HG03196 (cell line): ENCODE data around the gene MREG.
A peak's percentile ranks its signal among the peaks of the same experiment; 100 is the strongest.

ENCODE experiments used
- ATAC-seq: cut with Tn5 transposase; IDR thresholded peaks from one replicate; pipeline ENCODE4 v1.9.1; 2021; ENCODE audit not compliant: unreplicated experiment

Gene MREG

DNA sequence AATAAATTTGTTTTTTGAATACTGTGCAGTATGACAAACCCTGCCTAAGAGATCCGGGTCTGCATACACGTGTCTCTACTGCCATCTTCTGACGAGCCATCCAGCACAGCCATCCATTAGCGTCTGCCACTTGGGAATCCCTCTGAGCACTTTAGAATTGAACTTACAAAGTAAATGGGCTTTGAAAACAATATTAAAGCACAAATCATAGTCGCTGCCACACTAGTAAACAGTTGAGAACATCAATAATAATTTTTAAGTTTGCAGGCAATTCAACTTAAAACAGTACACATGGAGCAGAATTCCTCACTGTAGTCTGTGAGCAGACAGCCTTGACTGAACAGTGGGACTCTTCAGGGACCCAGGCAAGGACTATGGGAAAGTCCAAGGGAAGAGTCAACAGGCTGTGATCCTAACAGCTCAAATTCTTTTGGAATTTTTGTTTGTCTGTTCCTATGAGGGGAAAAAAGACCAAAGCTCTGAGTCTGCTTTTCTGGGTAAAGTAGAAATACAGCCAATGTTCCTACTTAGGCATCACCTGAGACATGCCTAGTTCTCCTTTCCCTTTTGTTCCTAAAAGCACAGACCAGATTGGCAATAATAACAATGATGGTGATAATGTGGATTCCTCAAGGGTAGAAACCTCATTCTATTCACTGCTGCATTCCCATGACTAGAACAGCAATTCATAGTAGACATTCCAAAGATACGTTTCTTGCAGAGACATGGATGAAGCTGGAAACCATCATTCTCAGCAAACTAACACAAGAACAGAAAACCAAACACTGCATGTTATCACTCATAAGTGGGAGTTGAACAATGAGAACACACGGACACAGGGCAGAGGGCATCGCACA, 92.9 kb downstream of the MREG start:
- ATAC-seq = peak; percentile 68

DNA sequence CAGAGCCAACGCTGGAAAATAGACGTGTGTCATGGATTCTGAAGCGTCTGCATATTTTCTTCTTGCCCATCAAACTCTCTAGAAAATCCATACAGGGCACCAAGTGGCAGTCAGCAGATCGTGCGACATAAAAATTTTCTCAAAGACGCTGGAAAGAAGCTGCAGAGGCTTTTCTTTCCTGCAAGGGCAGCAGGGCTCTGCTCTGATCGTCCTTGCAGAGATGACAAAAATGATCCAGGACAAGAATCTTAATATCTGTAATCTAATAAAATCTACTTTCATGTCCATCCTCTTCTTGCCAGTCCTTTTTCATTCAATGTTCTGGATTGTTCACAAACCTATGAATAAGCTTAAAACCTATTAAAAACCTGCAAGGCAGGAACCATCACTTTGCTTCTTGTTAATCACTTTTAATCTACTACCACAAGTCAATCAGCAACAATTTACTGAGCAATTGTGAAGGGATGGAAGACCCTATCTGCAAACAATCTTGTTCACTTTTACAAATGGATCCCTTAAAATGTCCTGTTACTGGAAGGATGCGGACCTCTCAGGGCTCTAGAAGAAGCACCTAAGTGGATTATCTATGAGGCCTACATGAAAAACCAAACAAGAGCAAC, 93.6 kb downstream of the MREG start:
- ATAC-seq = no peak

GRCh38 chr2:215918901-215919599, 94.3 kb downstream of the MREG start:
- ATAC-seq = no peak

GRCh38 chr2:215917953-215918620, 95.3 kb downstream of the MREG start:
- ATAC-seq = peak; percentile 81

DNA sequence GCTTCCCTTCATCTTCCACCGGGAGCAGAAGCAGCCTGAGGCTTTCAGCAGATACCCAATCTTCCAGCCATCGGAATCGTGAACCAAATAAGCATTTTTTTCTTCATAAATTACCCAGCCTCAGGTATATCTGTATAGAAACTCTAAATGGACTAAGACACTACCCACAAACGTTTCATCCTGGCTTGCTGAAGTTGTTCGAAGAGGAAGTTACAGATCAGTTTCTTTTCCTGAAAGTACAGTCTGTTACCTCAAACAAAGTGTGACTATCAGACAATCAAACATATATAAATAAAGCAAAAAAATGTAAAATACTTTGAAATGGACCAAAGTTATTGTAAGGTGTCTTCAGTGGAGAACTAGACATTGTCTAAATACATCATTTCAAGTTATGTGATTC, 97.9 kb downstream of the MREG start:
- no peak for ATAC-seq

DNA sequence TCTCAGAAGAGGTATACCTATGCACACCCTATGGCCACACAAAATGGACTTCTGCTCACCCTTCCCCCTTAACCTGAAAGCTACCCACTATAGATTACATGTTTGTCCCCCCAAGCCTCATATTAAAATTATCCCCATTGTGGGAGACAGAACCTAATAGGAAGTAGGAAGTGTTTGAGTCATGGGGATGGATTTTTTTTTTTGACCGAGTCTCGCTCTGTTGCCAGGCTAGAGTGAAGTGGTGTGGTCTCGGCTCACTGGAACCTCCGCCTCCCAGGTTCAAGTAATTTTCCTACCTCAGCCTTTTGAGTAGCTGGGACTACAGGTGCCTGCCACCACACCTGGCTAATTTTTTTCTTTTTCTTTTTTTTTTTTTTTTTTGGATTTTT, 98.6 kb downstream of the MREG start:
- ATAC-seq = no peak

DNA sequence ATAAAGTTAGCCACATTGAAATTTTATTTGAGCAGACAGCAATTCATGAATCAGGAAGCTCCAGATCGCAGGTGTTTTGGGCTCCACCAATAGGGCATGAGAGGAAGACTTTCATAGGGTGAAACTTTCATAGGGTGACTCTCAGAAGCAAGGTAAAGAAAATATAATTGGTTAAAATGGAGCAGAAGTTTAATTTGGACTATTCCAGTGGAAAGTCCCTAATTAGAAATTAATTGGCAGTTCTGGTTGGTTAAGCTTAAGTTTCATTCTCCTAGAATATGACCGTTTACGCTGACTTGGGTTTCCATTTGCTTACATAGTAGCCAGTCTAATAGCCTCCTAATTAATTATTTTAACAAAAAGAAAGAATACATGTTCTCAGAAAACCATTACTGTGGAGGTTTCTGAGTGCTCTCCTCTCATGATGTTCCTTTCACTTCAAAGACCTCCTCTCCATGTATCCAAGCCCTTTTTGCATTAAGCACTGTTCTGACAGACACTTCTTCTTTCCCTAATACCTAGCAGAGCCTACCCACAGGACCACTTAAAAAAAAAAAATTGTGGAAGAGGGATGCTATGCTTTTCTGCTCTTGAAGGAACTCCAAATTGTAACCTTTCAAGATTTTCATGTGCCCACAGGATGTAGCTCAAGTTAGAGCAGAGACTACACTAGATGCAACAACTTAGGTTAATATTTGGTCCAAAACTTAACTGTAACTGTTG, 99.1 kb downstream of the MREG start:
- no peak for ATAC-seq

- ATAC-seq = no peak
Observed at GRCh38 chr2:215912299-215912842, 101.0 kb downstream of the MREG start.

- no peak for ATAC-seq
Observed at GRCh38 chr2:215911301-215912085, 101.9 kb downstream of the MREG start.

DNA sequence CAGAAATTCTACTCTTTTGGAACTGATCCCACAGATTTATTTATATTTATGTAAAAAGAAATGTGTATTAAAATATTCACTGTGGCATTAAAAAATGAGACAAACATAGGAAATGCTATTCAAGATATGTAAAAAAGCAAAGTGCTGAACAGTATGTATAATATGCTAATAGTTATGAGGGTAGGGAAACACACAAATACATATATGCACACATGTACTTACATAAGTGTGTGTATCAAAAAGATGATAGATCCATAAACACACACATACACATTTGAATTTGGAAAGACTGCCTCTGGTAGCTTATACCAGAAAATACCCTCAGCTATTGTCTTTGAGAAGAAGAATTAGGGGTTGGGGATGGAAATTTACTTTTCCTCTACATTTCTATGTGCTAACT, 103.2 kb downstream of the MREG start:
- no peak for ATAC-seq

DNA sequence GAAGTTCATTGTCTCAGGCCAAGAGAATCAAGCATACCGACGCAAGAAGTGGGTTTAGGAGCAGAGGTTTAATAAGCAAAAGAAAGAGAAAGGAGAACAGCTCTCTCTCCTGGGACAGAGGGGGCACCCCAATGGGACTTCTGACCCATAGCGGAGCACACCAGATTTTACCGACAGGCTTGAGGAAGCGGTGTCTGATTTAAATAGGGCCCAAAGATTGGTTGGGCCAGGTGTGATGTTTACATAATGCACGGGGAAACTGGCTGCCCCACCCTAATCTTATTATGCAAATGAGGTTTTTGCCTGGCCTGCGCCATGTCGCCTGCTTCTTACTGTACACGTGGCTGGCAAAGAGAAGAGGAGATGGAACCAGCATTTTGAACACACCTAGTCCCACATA, 106.2 kb downstream of the MREG start:
- ATAC-seq = no peak

GRCh38 chr2:215906458-215906857, 106.9 kb downstream of the MREG start:
- ATAC-seq = no peak

GRCh38 chr2:215905691-215906090, 107.7 kb downstream of the MREG start:
- ATAC-seq = no peak

GRCh38 chr2:215904101-215904500, 109.2 kb downstream of the MREG start:
- no peak for ATAC-seq

GRCh38 chr2:215903203-215903602, 110.1 kb downstream of the MREG start:
- no peak for ATAC-seq

DNA sequence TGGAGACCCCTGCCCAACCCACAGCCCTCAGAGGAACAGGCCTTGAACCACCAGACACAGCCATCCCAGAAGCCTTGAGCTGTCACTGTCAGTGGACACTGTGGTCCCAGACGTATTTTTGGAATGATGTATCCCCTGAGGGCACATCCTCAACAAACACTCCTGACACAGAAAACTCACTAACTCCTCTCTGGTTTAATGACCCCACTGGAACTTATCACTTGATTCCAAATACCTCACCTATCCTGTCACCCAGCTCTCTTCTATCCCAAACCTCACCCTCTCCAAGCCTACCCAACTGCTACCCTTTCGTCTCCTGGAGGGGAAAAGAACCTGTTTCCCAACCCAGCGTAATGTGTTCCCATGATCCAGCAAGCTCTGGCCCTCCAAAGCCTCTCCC, 111.6 kb downstream of the MREG start:
- no peak for ATAC-seq

DNA sequence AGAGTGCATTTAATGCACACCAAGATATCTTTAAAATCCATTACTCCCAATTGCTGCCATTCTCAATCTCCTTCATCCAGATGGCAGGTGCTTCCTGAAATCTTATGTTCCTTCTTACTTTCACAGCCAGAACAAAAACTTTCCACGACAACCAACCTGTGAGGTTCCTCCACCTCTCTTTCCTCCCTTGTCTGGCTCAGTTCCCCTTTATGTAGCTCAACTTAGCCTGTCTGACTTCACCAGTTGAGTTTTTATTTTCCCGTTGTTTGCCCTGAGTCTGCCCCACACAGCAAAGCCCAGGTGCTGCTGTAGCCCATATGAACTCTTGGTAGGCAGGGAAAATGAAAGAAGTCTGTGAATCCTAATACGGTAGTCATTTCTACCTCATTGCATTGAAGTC, 112.5 kb downstream of the MREG start:
- no peak for ATAC-seq

DNA sequence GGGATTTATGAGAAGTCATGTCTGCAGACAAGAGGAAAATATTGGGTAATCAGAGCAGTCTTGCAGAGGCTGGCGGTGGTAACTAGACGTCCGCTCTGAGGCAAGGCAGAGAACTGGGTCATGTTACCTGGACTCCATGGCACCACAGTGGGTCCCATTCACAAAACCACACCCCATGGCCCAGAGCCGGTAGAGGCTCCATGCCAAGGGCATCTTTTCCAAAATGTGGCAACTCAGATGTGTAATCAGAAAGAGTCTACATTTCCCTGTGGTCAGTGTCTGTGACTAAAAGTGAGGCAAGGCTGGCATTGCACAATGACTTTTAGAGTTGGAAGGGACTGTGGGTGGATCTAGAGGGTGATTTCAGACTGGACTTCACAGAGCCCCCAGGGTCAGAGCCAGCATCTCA, 113.1 kb downstream of the MREG start:
- no peak for ATAC-seq

DNA sequence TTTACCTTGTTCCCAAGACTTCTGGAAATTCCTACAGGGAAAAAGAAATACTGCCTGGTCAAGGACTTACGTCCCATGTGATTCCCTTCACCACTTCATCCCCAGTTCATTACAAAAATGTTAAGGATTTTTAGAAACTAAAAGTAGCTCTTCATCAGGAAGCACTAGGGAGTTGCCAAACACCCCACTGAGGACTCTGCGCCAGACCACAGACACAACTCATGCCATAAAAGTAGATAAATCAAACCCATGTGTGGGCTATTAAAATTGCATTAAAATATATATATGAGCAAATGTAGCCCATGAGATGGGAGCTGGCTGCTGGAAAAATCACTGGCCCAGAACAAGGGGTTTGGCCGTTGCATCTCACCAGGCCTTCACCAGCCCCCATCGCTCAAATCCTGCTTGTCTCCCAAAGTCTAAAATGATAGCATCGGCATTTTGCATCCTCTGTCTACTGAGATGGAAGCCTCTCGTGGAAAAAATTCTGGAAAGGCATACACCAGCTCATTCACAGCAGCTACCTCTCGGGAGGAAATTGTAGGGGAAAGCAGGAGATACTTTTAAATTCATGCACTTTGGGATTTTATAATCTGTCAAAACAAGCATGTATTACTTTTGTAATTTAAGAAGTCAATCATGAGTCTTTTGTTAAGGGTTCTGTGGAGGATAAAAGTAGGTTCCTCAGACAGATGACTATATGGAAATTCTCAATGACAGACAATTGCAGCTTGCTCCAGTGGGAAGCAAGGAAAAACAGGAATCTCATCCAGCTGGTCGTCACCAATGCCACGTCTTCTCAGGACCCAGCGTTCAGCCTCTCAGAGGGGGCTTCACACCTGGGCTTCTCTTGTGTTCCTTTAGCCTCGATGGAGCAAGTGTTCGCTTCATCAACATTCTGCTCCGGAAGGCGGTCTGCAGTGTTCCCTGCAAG, 113.9 kb downstream of the MREG start:
- ATAC-seq = no peak
